Kidney (tissue), 14 donors: ENCODE results near the gene CCDC88B. TPM values are rescaled to one million over a fixed set of nuclear protein-coding genes. Genes with fewer than 3 reads are reported as not detected.

ENCODE experiments used
- DNase-seq, 5 donors: peaks; one replicate each; pipeline ENCODE4 v3.0.0-alpha.2; 2013 to 2020
- FAIRE-seq: peaks from 2 replicates; lab custom pipeline; 2012; peaks lifted over from hg19 to GRCh38; lab: Jason Lieb, UNC
- H3K27ac ChIP-seq, 2 donors: one replicate each; pipeline ENCODE4 v1.7.0; 2013; ENCODE audit warnings: low read depth in 2 of 2, low read length in 2 of 2, inconsistent platforms in 1 of 2
- H3K27me3 ChIP-seq: one replicate; pipeline ENCODE4 v1.7.1; 2013; ENCODE audit warnings: low read length, inconsistent platforms; ENCODE audit not compliant: control insufficient read depth, insufficient read depth
- H3K36me3 ChIP-seq, 3 donors: one replicate each; pipeline versions ENCODE4 v1.7.0 to v1.7.1; 2013; ENCODE audit warnings: low read length in 3 of 3, control low read depth in 1 of 3, inconsistent platforms in 1 of 3; ENCODE audit not compliant: insufficient read depth in 3 of 3, control insufficient read depth in 2 of 3
- H3K4me1 ChIP-seq, 3 donors: one replicate each; pipeline versions ENCODE4 v1.7.0 to v1.7.1; 2013; ENCODE audit warnings: low read length in 3 of 3, inconsistent platforms in 1 of 3, low read depth in 1 of 3; ENCODE audit not compliant: control insufficient read depth in 2 of 3, insufficient read depth in 2 of 3
- H3K4me3 ChIP-seq, 3 donors: one replicate each; pipeline versions ENCODE4 v1.7.0 to v1.8.1; 2013; ENCODE audit warnings: low read length in 3 of 3, control low read depth in 1 of 3, inconsistent platforms in 1 of 3
- H3K9ac ChIP-seq, 3 donors: one replicate each; pipeline versions ENCODE4 v1.7.0 to v1.7.1; 2013; ENCODE audit warnings: low read length in 3 of 3, control low read depth in 1 of 3, inconsistent platforms in 1 of 3
- H3K9me3 ChIP-seq, 3 donors: one replicate each; pipeline versions ENCODE4 v1.7.0 to v1.7.1; 2013; ENCODE audit warnings: low read length in 3 of 3, control low read depth in 1 of 3, inconsistent platforms in 1 of 3; ENCODE audit not compliant: control insufficient read depth in 2 of 3, insufficient read depth in 1 of 3
- intact Hi-C: fragments of 100-400 bp; cut with DNase I; formaldehyde crosslinking; loops from one replicate; pipeline ENCODE4 v1.11.1; 2022
- polyA plus RNA-seq: library from polyadenylated mRNA; stranded (reverse); fragments of 350-450 nt; fragmentation: Illumina TruSeq; extraction: RNeasy Lipid Tissue Mini Kit (QIAGEN cat#74804); gene quantifications from one replicate; pipeline ENCODE4 v1.2.3, GENCODE V29; 2014; ENCODE audit warnings: low read depth, low replicate concordance; ENCODE audit not compliant: insufficient read depth
- total RNA-seq: library from RNA; stranded (reverse); fragmentation: NEBNext Ultra II Directional; extraction: Animal tissue kit (Norgen Biotek cat#: 25700); gene quantifications from one replicate; pipeline ENCODE4 v1.2.1, GENCODE V29; 2021
- TF ChIP-seq, protein P1 (sequence below): IDR thresholded peaks from 3 replicates; pipeline ENCODE4 v1.5.1; 2012; ENCODE audit warnings: mild to moderate bottlenecking, moderate library complexity, borderline replicate concordance; ENCODE audit not compliant: insufficient read depth; ENCODE audit errors: extremely low read depth
- donor health status: control.
- donor health status: control.
- donor health status: control.
- donor health status: control.
- donor health status: control.
- donor health status: DM: yes; HTN: yes; CAD: no.
- donor health status: Normal renal cell carcinoma (clear cell type).

CCDC88B gene
- total and polyA plus RNA-seq, 2 donors from 2014 or later, result 10.0 to 13.3 TPM

GRCh38 chr11:64341851-64342791 is 2.1 kb downstream of the CCDC88B start:
- Histone ChIP-seq H3K27ac (no peak overlapping the region), H3K9me3 (no peaks in the 10 kb centered on the region), H3K4me1 (peaks cover 0 to 5% (median 4%) of the 10 kb centered on the region in 3 donors), H3K36me3 (no peaks in the 10 kb centered on the region), H3K4me3 (peak overlapping the region in 1 of 3 donors; percentile 39), H3K9ac (peak overlapping the region in 2 of 3 donors; percentile 59 to 67), H3K27me3 (no peaks in the 10 kb centered on the region)
- no peak for FAIRE-seq
- TF ChIP-seq, protein P1, sequence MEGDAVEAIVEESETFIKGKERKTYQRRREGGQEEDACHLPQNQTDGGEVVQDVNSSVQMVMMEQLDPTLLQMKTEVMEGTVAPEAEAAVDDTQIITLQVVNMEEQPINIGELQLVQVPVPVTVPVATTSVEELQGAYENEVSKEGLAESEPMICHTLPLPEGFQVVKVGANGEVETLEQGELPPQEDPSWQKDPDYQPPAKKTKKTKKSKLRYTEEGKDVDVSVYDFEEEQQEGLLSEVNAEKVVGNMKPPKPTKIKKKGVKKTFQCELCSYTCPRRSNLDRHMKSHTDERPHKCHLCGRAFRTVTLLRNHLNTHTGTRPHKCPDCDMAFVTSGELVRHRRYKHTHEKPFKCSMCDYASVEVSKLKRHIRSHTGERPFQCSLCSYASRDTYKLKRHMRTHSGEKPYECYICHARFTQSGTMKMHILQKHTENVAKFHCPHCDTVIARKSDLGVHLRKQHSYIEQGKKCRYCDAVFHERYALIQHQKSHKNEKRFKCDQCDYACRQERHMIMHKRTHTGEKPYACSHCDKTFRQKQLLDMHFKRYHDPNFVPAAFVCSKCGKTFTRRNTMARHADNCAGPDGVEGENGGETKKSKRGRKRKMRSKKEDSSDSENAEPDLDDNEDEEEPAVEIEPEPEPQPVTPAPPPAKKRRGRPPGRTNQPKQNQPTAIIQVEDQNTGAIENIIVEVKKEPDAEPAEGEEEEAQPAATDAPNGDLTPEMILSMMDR, result peak; percentile 57
- intact Hi-C loops, result no loop called here
- DNase-seq, result peak; percentile 90 to 97 (median 92)

DNA sequence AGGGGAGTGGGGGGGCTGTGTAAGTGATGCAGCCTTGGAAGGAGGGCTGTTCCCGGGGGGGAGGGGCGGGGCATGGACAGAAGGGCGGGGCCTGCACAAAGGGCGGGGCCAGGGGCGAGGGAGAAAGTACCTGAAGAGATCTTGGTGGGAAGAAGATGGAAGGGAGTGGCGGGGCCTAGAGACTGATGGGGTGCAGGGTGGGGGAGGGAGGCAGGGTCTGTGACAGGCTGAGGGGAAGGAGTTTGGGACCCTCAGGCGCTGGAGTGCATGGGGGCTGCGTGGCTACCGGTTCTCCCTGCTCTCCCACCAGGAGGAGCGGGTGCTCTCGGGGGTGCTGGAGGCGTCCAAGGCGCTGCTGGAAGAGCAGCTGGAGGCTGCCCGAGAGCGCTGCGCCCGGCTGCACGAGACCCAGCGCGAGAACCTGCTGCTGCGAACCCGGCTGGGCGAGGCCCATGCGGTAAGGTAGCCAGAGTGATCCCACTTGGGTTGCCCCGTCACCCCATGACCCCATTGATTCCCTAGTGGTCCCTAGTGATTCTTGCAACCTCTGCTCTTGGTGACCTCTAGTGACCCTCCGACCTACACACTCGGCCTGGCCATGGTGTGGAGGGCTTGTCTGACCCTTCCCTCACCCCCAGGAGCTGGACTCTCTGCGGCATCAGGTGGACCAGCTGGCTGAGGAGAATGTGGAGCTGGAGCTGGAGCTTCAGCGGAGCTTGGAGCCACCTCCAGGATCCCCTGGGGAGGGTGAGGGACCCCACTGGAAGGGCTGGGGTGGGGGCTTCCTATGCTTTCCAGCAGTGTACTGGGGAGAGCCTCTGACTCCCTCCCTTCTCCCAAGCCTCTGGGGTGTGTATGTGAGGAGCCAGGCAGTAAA is 3.1 kb downstream of the CCDC88B start:
- TF ChIP-seq, protein P1, result no peak
- peak in 1 of 5 donors; percentile 73 for DNase-seq
- H3K27ac ChIP-seq, result no peak overlapping the region
- H3K27me3 ChIP-seq, result no peaks in the 10 kb centered on the region
- no peak for FAIRE-seq
- H3K9ac ChIP-seq, result no peak overlapping the region
- intact Hi-C loops, result no loop called here
- no peaks in the 10 kb centered on the region for H3K9me3 ChIP-seq
- H3K36me3 ChIP-seq, result no peaks in the 10 kb centered on the region
- no peak overlapping the region for H3K4me3 ChIP-seq
- H3K4me1 ChIP-seq, result peaks cover 0 to 5% (median 4%) of the 10 kb centered on the region in 3 donors

GRCh38 chr11:64343767-64344559 is 4.0 kb downstream of the CCDC88B start:
- no peak overlapping the region for H3K4me3 ChIP-seq
- H3K27me3 ChIP-seq, result no peaks in the 10 kb centered on the region
- peaks cover 0 to 5% (median 4%) of the 10 kb centered on the region in 3 donors for H3K4me1 ChIP-seq
- no peak for FAIRE-seq
- TF ChIP-seq, protein P1, result no peak
- H3K9ac ChIP-seq, result no peak overlapping the region
- intact Hi-C loops, result no loop called here
- no peak for DNase-seq
- H3K9me3 ChIP-seq, result no peaks in the 10 kb centered on the region
- H3K27ac ChIP-seq, result no peak overlapping the region
- no peaks in the 10 kb centered on the region for H3K36me3 ChIP-seq
